WTC11 (cell line): ENCODE data around the gene BCAS3. TPM values are rescaled to one million over a fixed set of nuclear protein-coding genes. Genes with fewer than 3 reads are reported as not detected.

Experiments
- ATAC-seq: fragments of 200-7000 bp; cut with Tn5 transposase; 2 replicates; pipeline ENCODE4 v1.10.0; 2021; ENCODE audit warnings: mild to moderate bottlenecking, moderate library complexity
- CTCF ChIA-PET: fragments of 300-600 bp; sonication (Branson Sonifier 250); formaldehyde crosslinking; loops from one replicate; lab custom pipeline; 2021; ENCODE audit warnings: antibody characterized with exemption; lab: Charles Lee
- POLR2A ChIA-PET: fragments of 350-600 bp; sonication (Branson Sonifier 250); formaldehyde crosslinking; loops from one replicate; lab custom pipeline; 2021; ENCODE audit warnings: antibody characterized with exemption; lab: Charles Lee
- DNase-seq: peaks from one replicate; pipeline ENCODE4 v3.0.0; 2021; ENCODE audit warnings: low spot score
- H3K27ac Mint-ChIP-seq: 2 replicates; pipeline ENCODE4 v1.8.0; 2021; ENCODE audit warnings: mixed read lengths
- H3K27me3 Mint-ChIP-seq: 2 replicates; pipeline ENCODE4 v1.8.0; 2021; ENCODE audit warnings: low read depth, mild to moderate bottlenecking, moderate library complexity, mixed read lengths
- H3K36me3 Mint-ChIP-seq: 2 replicates; pipeline ENCODE4 v1.8.0; 2021; ENCODE audit warnings: mixed read lengths
- H3K4me1 Mint-ChIP-seq: 2 replicates; pipeline ENCODE4 v1.8.0; 2022; ENCODE audit warnings: mixed read lengths
- H3K4me3 Mint-ChIP-seq: 2 replicates; pipeline ENCODE4 v1.8.0; 2021; ENCODE audit warnings: mild to moderate bottlenecking, moderate library complexity, mixed read lengths
- H3K9me3 Mint-ChIP-seq: 2 replicates; pipeline ENCODE4 v1.8.0; 2021; ENCODE audit warnings: mixed read lengths
- E2F1 ChIP-seq: sonication (generic); formaldehyde crosslinking; IDR thresholded peaks from 2 replicates; pipeline ENCODE4 v1.8.0; 2022; ENCODE audit warnings: mild to moderate bottlenecking, missing genetic modification reagents
- ESRRA ChIP-seq: sonication (generic); formaldehyde crosslinking; IDR thresholded peaks from 2 replicates; pipeline ENCODE4 v1.8.1; 2022; ENCODE audit warnings: mild to moderate bottlenecking, missing genetic modification reagents, borderline replicate concordance
- GRHL2 ChIP-seq: fragments of 250-450 bp; sonication (Bioruptor Pico); IDR thresholded peaks from 2 replicates; pipeline ENCODE4 v1.8.0; 2022; ENCODE audit warnings: mild to moderate bottlenecking, moderate library complexity; ENCODE audit not compliant: insufficient replicate concordance, severe bottlenecking
- MXD4 ChIP-seq: fragments of 250-450 bp; sonication (Bioruptor Pico); IDR thresholded peaks from 2 replicates; pipeline ENCODE4 v1.8.0; 2021; ENCODE audit warnings: mild to moderate bottlenecking, moderate library complexity, borderline replicate concordance
- NFATC4 ChIP-seq: fragments of 250-450 bp; sonication (Bioruptor Pico); IDR thresholded peaks from 2 replicates; pipeline ENCODE4 v1.9.0; 2021; ENCODE audit warnings: mild to moderate bottlenecking
- PRDM15 ChIP-seq: sonication (generic); formaldehyde crosslinking; IDR thresholded peaks from 2 replicates; pipeline ENCODE4 v1.8.0; 2022; ENCODE audit warnings: missing genetic modification reagents
- SMAD3 ChIP-seq: sonication (generic); formaldehyde crosslinking; IDR thresholded peaks from 2 replicates; pipeline ENCODE4 v1.8.0; 2022; ENCODE audit warnings: missing genetic modification reagents, mild to moderate bottlenecking, borderline replicate concordance
- SMAD4 ChIP-seq: sonication (generic); formaldehyde crosslinking; IDR thresholded peaks from 2 replicates; pipeline ENCODE4 v1.8.0; 2022; ENCODE audit warnings: mild to moderate bottlenecking, missing genetic modification reagents
- SP1 ChIP-seq: sonication (generic); formaldehyde crosslinking; conservative IDR thresholded peaks from 2 replicates; pipeline ENCODE4 v1.8.1; 2022; ENCODE audit warnings: missing genetic modification reagents
- STAT6 ChIP-seq: sonication (generic); formaldehyde crosslinking; conservative IDR thresholded peaks from 2 replicates; pipeline ENCODE4 v1.8.1; 2023; ENCODE audit warnings: mild to moderate bottlenecking, low read depth, missing genetic modification reagents, moderate library complexity
- USF1 ChIP-seq: sonication (generic); formaldehyde crosslinking; IDR thresholded peaks from 2 replicates; pipeline ENCODE4 v1.8.0; 2022; ENCODE audit warnings: mild to moderate bottlenecking, missing genetic modification reagents
- USF2 ChIP-seq: sonication (generic); formaldehyde crosslinking; IDR thresholded peaks from 2 replicates; pipeline ENCODE4 v1.8.1; 2023; ENCODE audit warnings: mild to moderate bottlenecking, missing genetic modification reagents, moderate library complexity
- total RNA-seq: library from RNA; stranded (reverse); gene quantifications from 3 replicates; pipeline ENCODE4 v1.2.3, GENCODE V29; 2021
- TF ChIP-seq, protein P1 (sequence below): sonication (generic); formaldehyde crosslinking; IDR thresholded peaks from 2 replicates; pipeline ENCODE4 v1.8.1; 2023; ENCODE audit warnings: mild to moderate bottlenecking, missing genetic modification reagents, moderate library complexity
- TF ChIP-seq, protein P2 (sequence below): sonication (generic); formaldehyde crosslinking; IDR thresholded peaks from 2 replicates; pipeline ENCODE4 v1.8.1; 2023; ENCODE audit warnings: mild to moderate bottlenecking, missing genetic modification reagents

The BCAS3 gene
- total RNA-seq, 1 experiment from 2014 or later, result 15.5 TPM

DNA sequence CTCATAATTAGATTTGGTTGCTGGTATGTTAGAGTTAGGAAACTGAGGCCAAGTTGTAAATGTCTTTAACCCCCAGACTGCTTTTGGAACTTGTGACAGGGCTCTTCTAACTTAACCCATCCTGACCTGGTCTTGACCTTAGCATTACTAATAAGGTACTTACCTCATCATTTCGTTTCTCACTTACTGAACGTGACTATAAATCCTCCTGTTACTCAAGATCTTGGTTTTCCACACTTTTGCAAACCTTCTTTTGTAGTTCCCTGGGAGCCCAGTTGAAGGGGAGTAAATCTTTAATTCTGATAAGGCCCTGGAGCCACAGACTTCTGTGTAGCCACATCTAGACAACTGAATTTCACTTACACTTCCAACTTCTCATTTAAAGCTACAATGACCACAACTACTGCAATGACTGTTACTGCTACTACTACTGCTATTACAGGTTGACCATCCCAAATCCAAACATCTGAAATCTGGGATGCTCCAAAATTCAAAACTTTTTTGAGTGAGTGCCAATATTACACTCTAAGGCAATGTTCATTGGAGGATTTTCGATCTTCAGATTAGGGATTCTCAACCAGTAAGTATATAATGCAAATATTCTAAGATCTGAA lies 473.1 kb downstream of the BCAS3 start:
- Mint-ChIP-seq H3K27ac (no peak overlapping the region), H3K4me1 (peaks cover 24% of the 10 kb centered on the region), H3K27me3 (no peaks in the 10 kb centered on the region), H3K4me3 (no peak overlapping the region), H3K36me3 (no peaks in the 10 kb centered on the region), H3K9me3 (peaks cover 8% of the 10 kb centered on the region)
- ATAC-seq (no peak), DNase-seq (no peak)
- CTCF ChIA-PET, result no interaction called here
- POLR2A ChIA-PET, result no interaction called here
- TF ChIP-seq USF1, result no peak
- no peak for TF ChIP-seq GRHL2
- TF ChIP-seq SMAD3 (CRISPR knock-in tag), result no peak
- TF ChIP-seq, protein P1, sequence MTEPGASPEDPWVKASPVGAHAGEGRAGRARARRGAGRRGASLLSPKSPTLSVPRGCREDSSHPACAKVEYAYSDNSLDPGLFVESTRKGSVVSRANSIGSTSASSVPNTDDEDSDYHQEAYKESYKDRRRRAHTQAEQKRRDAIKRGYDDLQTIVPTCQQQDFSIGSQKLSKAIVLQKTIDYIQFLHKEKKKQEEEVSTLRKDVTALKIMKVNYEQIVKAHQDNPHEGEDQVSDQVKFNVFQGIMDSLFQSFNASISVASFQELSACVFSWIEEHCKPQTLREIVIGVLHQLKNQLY (CRISPR knock-in tag), result no peak
- TF ChIP-seq MXD4 (CRISPR knock-in tag), result no peak
- no peak for TF ChIP-seq E2F1 (CRISPR knock-in tag)
- TF ChIP-seq, protein P2, sequence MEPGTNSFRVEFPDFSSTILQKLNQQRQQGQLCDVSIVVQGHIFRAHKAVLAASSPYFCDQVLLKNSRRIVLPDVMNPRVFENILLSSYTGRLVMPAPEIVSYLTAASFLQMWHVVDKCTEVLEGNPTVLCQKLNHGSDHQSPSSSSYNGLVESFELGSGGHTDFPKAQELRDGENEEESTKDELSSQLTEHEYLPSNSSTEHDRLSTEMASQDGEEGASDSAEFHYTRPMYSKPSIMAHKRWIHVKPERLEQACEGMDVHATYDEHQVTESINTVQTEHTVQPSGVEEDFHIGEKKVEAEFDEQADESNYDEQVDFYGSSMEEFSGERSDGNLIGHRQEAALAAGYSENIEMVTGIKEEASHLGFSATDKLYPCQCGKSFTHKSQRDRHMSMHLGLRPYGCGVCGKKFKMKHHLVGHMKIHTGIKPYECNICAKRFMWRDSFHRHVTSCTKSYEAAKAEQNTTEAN (CRISPR knock-in tag), result no peak
- TF ChIP-seq ESRRA (CRISPR knock-in tag), result no peak
- no peak for TF ChIP-seq STAT6
- TF ChIP-seq PRDM15 (CRISPR knock-in tag), result no peak
- TF ChIP-seq NFATC4 (CRISPR knock-in tag), result no peak
- no peak for TF ChIP-seq USF2
- TF ChIP-seq SP1 (CRISPR knock-in tag), result no peak
- TF ChIP-seq SMAD4 (CRISPR knock-in tag), result no peak
